ENCODE data around the gene SH3BP2. TPM values are rescaled to one million over a fixed set of nuclear protein-coding genes. Genes with fewer than 3 reads are reported as not detected.

The SH3BP2 gene
- total RNA-seq, 3 donors from 2014 or later: 72.2 to 77.9 (median 76.7) TPM

DNA sequence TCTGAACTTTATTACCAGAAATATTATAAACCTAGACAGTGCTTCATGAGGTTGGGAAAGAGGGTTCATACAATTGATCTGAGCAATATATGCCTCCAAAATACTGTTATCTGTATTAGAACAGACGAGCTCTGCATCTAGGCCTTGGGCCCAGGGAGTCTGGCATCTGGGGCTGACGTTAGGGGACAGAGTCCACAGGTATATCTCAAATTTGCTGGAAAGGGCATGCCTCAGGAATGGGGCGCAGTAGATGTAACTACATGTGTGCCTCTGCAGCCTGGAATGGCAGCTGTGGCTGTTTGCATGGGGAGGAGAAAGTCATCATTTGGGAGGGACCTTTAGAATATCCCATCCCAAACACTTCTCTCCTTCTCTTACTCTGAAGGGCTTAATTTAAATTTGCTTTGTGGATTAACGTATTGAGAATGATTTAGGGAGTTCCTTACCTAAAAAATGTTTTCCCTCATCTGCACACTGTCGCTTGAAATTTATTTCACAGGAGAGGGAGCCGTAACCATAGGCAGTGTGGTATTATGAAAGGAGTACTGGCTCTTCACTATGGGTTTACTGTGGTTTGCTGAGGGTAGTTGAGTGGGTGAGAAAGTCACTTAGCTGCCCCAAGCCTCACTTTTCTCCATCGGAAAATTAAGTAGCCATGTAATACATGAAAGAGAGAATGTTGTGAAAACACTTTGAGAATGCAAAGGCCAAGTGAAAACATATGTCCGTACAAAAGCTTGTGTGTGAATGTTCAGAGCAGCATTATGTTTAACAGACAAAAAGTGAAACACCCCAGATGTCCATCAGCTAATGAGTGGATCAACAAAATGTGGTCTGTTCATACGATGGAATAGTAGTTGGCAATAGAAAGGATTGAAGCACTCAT is 56.6 kb downstream of the SH3BP2 start:
- H3K36me3 Mint-ChIP-seq (ENCODE audit: insufficient read depth): peaks cover 3% of the 10 kb centered on the region

DNA sequence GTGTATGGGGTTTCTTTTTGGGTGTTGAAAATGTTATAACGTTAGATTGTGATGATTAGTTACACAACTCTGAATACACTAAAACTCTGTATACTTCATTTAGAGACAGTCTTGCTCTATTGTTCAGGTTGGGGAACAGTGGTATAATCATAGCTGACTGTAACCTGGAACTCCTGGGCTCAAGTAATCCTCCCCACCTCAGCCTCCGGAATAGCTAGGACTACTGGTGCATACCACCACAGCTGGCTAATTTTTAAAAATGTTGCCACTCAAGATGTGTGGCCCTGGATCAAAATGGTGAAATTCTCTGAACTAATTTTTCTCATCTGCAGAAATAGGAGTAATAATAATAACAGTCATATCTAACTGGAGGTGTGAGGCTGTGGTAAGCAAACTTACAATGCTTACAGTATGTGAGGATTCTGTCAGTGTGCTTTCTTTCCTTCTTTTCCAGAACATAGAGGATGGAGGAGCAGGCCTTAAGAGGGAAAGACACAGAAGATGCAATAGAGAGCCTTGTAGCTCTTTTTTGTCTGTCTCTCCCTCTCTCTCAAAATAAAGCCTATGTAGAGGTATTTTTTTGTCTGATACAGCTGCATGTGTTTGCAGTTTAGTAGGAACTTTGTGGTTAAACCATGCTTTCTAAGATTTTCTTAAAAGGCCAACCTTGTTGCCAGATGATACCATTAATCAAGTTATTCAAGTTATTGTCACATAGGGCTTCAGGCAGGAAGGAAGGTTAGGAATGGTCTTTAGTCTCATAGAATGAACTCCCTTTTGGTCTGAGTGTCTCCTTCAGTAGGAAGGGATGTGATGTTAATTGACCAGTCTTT is 58.3 kb downstream of the SH3BP2 start:
- peaks cover 7% of the 10 kb centered on the region for H3K36me3 Mint-ChIP-seq (ENCODE audit: insufficient read depth)
- ATAC-seq (peak; percentile 25 to 28), DNase-seq (no peak)
- peak overlapping the region; percentile 49 for H3K4me3 Mint-ChIP-seq
- H3K27me3 Mint-ChIP-seq (ENCODE audit: low read depth): no peaks in the 10 kb centered on the region
- H3K4me1 Mint-ChIP-seq (ENCODE audit: low read depth): peaks cover 81% of the 10 kb centered on the region
- no peaks in the 10 kb centered on the region for H3K9me3 Mint-ChIP-seq

More for the DNA sequence above, 56.6 kb downstream of the SH3BP2 start:
- no peaks in the 10 kb centered on the region for H3K27me3 Mint-ChIP-seq (ENCODE audit: low read depth)
- H3K9me3 Mint-ChIP-seq: no peaks in the 10 kb centered on the region
- peaks cover 86% of the 10 kb centered on the region for H3K4me1 Mint-ChIP-seq (ENCODE audit: low read depth)
- ATAC-seq: no peak
- no peak overlapping the region for H3K4me3 Mint-ChIP-seq
- no peak for DNase-seq

DNA sequence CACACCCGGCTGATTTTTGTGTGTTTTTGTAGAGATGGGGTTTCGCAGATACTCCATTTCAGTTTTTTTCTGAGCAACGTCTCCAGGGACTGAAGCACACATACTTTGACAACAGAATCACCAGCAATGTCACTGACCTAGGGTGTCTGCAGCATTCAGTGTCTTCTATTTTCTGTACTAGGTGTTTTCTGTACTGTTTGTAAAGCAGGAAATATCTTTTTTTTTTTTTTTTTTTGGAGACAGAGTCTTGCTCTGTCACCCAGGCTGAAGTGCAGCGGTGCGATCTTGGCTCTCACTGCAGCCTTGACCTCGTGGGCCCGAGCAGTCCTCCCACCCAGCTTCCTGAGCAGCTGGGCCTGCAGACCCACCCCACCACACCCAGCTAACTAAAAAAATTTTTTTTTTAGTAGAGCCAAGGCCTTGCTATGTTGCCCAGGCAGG is 59.6 kb downstream of the SH3BP2 start:
- ATAC-seq (peak; percentile 19 to 40), DNase-seq (no peak)
- H3K27me3 Mint-ChIP-seq (ENCODE audit: low read depth): no peaks in the 10 kb centered on the region
- peaks cover 6% of the 10 kb centered on the region for H3K36me3 Mint-ChIP-seq (ENCODE audit: insufficient read depth)
- no peaks in the 10 kb centered on the region for H3K9me3 Mint-ChIP-seq
- peak overlapping the region; percentile 49 for H3K4me3 Mint-ChIP-seq
- peaks cover 79% of the 10 kb centered on the region for H3K4me1 Mint-ChIP-seq (ENCODE audit: low read depth)

DNA sequence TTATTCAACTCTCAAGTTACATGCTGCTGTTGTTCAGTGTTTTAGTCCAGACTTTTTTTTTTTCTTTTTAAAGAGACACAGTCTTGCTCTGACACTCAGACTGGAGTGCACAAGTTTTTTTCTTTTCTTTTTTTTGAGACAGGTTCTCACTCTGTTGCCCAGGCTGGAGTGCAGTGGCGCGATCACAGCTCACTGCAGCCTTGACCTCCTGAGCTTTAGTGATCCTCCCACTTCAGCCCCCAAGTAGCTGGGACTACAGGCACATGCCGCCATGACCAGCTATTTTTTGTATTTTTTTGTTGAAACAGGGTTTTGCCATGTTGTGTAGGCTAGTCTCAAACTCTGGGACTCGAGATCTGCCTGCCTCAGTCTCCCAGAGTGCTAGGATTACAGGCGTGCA is 62.7 kb downstream of the SH3BP2 start:
- H3K9me3 Mint-ChIP-seq: no peaks in the 10 kb centered on the region
- H3K4me3 Mint-ChIP-seq: no peak overlapping the region
- H3K4me1 Mint-ChIP-seq (ENCODE audit: low read depth): peaks cover 81% of the 10 kb centered on the region
- no peaks in the 10 kb centered on the region for H3K27me3 Mint-ChIP-seq (ENCODE audit: low read depth)
- H3K36me3 Mint-ChIP-seq (ENCODE audit: insufficient read depth): peaks cover 8% of the 10 kb centered on the region
- no peak for DNase-seq
- no peak for ATAC-seq

DNA sequence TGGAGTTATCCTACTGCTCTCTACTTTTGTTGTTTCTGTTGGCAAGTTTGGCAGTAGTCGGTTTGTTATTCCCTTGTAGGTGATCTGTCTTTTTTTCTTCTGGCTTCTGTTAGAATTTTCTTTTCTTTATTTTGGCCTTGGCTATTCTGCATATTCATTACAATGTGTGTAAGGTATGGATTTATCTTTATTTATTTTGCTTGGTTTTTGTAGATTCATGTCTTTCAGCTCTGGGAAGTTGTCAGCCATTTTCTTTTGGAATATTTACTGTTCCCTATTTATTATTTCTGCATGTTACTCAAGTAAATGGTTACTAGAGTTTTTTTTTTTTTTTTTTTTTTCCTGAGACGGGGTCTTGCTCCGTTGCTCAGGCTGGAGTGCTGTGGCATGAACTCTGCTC is 63.4 kb downstream of the SH3BP2 start:
- no peak overlapping the region for H3K4me3 Mint-ChIP-seq
- H3K9me3 Mint-ChIP-seq: no peaks in the 10 kb centered on the region
- H3K4me1 Mint-ChIP-seq (ENCODE audit: low read depth): peaks cover 81% of the 10 kb centered on the region
- ATAC-seq (no peak), DNase-seq (no peak)
- H3K36me3 Mint-ChIP-seq (ENCODE audit: insufficient read depth): peaks cover 8% of the 10 kb centered on the region
- no peaks in the 10 kb centered on the region for H3K27me3 Mint-ChIP-seq (ENCODE audit: low read depth)

GRCh38 chr4:2857349-2857927 is 64.6 kb downstream of the SH3BP2 start:
- ATAC-seq (no peak), DNase-seq (no peak)
- Mint-ChIP-seq H3K36me3 (ENCODE audit: insufficient read depth) (peaks cover 8% of the 10 kb centered on the region), H3K4me1 (ENCODE audit: low read depth) (peaks cover 81% of the 10 kb centered on the region), H3K27me3 (ENCODE audit: low read depth) (no peaks in the 10 kb centered on the region), H3K9me3 (no peaks in the 10 kb centered on the region), H3K4me3 (no peak overlapping the region)

GRCh38 chr4:2858451-2859217 is 65.7 kb downstream of the SH3BP2 start:
- Mint-ChIP-seq H3K9me3 (no peaks in the 10 kb centered on the region), H3K4me3 (no peak overlapping the region), H3K4me1 (ENCODE audit: low read depth) (peaks cover 79% of the 10 kb centered on the region), H3K36me3 (ENCODE audit: insufficient read depth) (peaks cover 8% of the 10 kb centered on the region), H3K27me3 (ENCODE audit: low read depth) (no peaks in the 10 kb centered on the region)
- ATAC-seq: no peak
- no peak for DNase-seq

- Mint-ChIP-seq H3K9me3 (no peaks in the 10 kb centered on the region), H3K4me3 (no peak overlapping the region), H3K36me3 (ENCODE audit: insufficient read depth) (peaks cover 7% of the 10 kb centered on the region), H3K4me1 (ENCODE audit: low read depth) (peaks cover 75% of the 10 kb centered on the region), H3K27me3 (ENCODE audit: low read depth) (no peaks in the 10 kb centered on the region)
- ATAC-seq: no peak
- no peak for DNase-seq
These were observed 66.6 kb downstream of the SH3BP2 start for GRCh38 chr4:2859514-2859913.

DNA sequence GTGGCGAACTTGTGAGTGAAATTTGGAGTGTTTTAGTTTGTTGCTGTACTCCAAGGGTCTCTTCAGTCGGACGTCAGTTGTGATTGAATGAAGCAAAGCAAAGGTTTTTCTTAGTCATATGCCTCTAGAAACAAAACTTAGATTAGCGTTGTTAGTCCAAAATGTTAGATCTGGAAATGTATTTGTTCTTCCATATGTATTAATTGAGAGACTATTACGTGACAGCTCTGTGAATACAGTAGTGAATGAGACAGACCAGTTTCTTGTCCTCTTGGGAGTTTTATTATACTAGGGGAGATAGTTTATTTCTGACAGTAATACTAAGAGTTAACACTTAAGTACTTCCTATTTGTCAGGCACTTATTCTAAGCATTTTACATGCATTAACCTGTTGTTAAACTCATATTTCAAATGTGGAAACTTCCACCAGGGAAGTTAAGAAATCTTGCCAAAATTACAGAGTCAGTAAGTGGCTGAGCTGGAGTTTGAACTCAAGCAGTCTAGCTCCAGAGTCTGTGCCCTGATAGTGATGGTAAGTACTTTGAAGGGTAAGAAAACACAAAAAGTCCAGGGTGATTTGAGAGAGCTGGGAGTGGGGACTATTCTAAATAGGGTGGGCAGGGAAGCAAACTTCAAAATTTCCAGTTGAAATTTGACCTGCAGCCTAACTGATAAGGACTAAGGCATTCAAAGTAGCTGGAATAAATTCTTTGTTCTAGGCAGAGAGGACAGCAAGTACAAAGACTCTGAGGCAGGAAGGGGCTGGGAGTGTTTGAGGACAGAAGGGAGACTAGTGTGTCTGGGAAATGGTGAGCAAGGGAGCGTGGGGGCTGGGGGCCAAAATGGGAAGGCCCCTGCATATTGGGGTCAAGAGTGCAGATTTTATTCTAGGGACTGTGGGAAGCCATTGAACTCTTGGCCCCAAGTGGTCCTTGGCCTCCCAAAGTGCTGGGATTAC is 67.8 kb downstream of the SH3BP2 start:
- Mint-ChIP-seq H3K27me3 (ENCODE audit: low read depth) (no peaks in the 10 kb centered on the region), H3K36me3 (ENCODE audit: insufficient read depth) (peaks cover 3% of the 10 kb centered on the region), H3K4me3 (no peak overlapping the region)

GRCh38 chr4:2861631-2862436 is 68.9 kb downstream of the SH3BP2 start:
- DNase-seq: no peak
- Mint-ChIP-seq H3K36me3 (ENCODE audit: insufficient read depth) (peaks cover 3% of the 10 kb centered on the region), H3K27me3 (ENCODE audit: low read depth) (no peaks in the 10 kb centered on the region), H3K4me3 (no peak overlapping the region), H3K9me3 (no peaks in the 10 kb centered on the region), H3K4me1 (ENCODE audit: low read depth) (peaks cover 79% of the 10 kb centered on the region)
- no peak for ATAC-seq

More for the DNA sequence above, 67.8 kb downstream of the SH3BP2 start:
- DNase-seq: no peak
- H3K4me1 Mint-ChIP-seq (ENCODE audit: low read depth): peaks cover 77% of the 10 kb centered on the region
- no peaks in the 10 kb centered on the region for H3K9me3 Mint-ChIP-seq
- no peak for ATAC-seq

DNA sequence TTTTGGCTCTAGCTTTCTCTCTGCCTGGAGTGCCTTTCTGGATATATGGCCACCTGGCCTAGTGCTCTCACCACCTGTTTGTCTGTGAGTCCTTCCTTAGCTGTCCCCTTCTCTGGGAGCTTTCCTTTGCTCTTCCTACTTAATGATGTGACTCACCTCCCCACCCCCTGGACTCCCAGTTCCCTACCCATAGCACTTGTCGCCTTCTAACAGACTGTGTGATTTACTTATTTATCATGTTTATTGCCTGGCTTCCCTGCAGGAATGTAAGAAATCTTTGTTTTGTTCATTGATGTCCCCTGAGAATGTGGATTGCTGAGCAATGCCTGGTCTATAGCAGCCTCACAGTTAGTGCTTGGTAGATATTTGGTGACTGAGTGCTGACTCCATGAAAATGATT is 69.6 kb downstream of the SH3BP2 start:
- H3K4me3 Mint-ChIP-seq: no peak overlapping the region
- peaks cover 83% of the 10 kb centered on the region for H3K4me1 Mint-ChIP-seq (ENCODE audit: low read depth)
- H3K27me3 Mint-ChIP-seq (ENCODE audit: low read depth): no peaks in the 10 kb centered on the region
- ATAC-seq (no peak), DNase-seq (no peak)
- H3K36me3 Mint-ChIP-seq (ENCODE audit: insufficient read depth): peaks cover 8% of the 10 kb centered on the region
- no peaks in the 10 kb centered on the region for H3K9me3 Mint-ChIP-seq

GRCh38 chr4:2863649-2864048 is 70.8 kb downstream of the SH3BP2 start:
- H3K27me3 Mint-ChIP-seq (ENCODE audit: low read depth): no peaks in the 10 kb centered on the region
- H3K36me3 Mint-ChIP-seq (ENCODE audit: insufficient read depth): peaks cover 6% of the 10 kb centered on the region
- H3K4me3 Mint-ChIP-seq: no peak overlapping the region
- no peaks in the 10 kb centered on the region for H3K9me3 Mint-ChIP-seq
- ATAC-seq (no peak), DNase-seq (no peak)
- peaks cover 81% of the 10 kb centered on the region for H3K4me1 Mint-ChIP-seq (ENCODE audit: low read depth)

Measured in activated T-cell treated with anti-CD3 and anti-CD28 coated beads, Interleukin-2, amount 50 U/mL, for 4 hours (primary cell).